NCI-H1436 treated with DMSO at 0.1 percent for 48 hours (cell line): Measurements from ENCODE around the gene TADA3.

Experiments
- DNase-seq: peaks from one replicate; lab custom pipeline; 2025; lab: John Stamatoyannopoulos, UW

TADA3 gene

DNA sequence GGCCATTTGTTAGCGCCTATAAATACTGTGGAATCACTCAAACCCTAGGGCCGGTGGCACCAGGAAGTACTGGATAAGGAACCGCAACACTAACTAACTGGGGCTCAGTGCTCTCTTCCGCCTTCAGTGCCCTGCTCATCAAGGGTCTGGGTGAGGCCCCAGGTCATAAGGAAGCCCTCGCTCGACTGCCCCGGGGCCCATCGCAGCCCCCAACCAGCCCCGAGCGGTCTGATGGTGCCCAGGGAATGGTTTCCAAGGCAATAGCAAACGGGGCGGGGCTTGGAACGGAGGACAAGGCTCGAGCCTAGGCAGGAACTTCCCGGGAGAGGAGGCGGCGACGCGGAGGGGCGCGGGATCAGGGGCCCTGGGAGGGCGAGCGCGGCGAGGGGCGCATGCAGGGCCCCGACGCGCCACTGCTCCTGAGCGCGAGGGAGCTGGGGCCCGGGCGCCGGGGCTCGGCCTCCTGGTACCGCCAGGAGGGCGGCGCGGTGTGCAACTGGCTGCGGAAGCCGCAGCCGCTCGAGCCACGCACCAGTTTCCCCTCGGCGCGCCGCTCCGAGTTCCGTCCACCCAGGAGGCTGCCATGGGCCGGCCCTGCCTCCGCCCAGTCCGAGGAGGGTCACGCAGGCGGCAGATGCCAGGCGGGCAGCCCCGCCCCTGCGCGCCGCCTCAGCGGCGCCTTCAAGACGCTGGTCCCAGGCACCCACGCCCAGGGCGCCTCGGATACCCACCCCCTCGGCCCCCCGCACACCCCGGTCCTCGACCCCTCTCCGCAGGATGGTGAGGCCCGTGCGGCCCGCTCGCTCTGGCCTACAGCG lies 17.6 kb upstream of the TADA3 start, which contains the start of gene TTLL3:
TSS of gene TTLL3 (plus strand) at position 648 of the 818 bp plus-strand sequence. CDS start 400 bp downstream, outside the sequence.
- DNase-seq, result no peak

DNA sequence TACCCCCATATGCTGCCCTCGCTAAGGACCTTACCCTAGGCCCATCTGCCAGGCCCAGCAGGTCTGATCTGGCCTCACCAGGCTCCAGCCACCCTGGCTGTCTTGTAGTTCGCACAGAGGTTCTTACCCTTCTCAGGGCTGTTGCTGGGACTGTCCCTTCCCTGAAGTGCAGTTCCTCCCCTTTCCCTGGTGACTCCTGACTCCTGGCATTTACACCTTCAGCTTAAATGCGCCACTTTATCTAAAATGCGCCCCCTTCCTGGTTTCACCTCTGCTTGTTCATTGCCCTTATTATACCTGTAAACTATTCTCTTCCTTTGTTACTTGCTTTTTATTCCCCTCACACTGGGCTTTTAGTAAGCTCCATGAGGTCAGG lies 17.0 kb upstream of the TADA3 start:
- no peak for DNase-seq

DNA sequence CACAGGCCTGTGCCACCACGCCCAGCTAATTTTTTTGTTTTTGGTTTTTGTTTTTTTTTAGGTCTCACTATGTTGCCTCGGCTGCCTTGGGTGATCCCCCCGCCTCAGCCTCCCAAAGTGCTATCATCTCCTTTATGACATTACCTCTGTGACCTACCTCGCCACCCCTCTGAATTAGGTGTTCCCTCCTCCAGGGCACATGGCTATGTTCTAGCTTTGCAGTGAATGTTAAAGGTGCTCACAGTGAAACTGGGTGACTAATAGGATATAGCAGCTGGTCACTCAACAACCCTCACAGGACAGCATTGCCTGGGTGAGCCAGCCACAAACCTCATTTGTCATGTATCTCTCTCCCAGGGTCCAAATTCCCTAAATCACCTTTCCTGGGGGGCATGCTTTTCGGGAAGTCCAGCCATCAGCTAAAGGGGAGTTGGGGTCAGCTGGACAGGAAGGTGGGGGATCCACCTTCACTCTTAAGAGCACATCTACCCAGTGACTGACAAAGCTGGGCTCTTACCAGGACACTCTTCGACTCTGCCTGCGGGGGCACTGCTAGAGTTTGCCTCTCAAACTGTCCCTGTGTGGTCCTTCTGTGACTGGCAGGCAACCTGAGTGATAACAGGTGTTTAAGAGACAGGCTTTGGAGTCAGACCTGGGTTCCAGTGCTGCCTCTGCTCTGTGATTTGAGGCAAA lies 16.2 kb upstream of the TADA3 start:
- DNase-seq, result no peak

DNA sequence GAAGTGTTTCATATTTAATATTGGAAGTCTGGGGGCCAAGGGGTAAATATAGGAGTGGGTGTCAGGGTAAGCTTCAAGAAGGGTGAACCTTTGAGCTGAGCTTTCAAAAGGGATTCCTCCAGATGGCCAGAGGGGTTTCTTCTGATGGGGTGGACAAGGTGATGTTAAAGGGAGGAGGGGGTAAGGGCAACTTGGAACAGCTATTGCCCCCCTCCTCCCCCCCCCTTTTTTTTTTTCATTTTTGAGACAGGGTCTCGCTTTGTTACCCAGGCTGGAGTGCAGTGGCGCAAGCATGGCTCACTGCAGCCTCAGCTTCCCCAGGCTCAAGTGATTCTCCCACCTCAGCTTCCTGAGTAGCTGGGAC lies 15.7 kb upstream of the TADA3 start:
- no peak for DNase-seq

DNA sequence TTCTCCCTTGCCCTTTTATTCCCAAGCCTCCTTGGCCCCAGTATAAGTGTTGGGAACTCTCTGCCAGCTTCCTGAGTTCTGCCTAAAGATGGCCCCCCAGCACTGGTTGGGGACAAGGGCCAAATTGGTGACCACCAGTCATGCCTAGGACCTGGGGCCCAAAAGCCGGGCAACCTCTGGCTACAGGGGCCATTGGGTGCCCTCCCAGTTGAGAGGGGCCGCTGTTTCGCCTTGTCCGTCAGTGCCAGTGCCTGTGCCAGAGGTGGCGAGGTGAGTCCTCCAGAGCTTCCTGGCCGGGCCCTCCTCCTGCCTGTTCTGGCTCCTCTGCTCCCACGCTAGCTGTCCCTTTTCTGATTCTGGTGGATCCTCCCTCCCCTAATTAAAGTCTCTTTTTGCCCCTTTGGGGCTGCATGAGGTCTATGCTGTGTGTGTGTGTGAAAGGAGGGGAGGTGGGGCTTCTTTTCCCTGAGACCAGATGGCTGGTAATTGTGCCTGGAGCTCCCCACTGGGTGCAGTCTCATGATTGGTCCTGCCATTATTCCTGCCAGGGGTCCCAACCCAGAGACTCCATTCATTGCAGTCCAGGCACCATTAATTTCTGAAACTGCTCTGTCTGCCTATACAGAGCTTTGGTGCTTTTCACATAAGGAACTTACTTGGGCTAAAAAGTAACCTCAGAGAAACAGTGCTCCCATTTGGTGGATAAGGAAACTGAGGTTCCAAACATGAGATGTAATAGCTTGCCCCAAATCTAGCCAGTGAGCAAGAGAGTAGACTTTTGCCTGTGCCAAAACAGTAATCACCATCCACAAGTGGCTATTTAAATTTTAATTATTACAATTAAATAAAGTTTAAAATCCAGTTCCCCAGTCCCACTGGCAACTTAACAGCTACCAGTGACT lies 14.7 kb upstream of the TADA3 start:
- DNase-seq, result no peak

DNA sequence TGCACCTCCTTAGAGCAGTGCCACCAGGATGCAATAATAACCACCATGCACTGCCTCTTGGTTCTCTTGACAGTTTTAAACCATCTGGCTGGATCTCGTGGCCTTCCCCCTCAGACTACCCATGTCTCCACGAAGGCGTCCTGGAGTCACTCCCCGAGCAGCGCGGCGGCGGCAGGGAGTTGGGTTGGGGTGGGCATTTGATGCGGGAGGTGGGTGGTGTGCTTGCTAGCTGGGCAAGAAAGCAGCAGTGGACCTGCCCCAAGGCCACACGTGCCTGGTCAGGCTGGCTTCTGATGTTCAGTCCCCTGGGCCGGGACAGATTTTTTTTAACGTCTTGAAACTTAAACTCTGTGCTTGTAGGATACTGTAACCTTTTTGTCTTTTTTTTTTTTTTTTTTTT lies 13.9 kb upstream of the TADA3 start:
- no peak for DNase-seq

DNA sequence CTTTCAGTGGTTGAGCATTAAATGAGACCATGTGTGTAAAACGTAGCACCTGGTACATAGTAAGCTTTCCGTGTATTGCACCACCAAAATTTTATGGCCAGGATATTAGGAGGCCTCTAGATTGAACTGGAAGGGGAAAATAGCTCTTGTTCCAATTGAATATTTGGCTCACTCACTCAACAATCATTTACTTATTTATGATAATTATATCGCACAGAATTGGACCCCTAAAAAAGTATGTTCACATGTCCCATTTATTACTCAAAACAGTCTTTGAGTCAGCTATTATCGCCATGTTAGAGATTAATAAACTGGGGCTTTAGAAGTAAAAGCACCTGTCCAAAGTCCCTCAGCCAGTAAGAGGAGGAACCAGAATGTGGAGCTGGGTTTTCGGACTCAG lies 12.7 kb upstream of the TADA3 start:
- DNase-seq, result no peak

DNA sequence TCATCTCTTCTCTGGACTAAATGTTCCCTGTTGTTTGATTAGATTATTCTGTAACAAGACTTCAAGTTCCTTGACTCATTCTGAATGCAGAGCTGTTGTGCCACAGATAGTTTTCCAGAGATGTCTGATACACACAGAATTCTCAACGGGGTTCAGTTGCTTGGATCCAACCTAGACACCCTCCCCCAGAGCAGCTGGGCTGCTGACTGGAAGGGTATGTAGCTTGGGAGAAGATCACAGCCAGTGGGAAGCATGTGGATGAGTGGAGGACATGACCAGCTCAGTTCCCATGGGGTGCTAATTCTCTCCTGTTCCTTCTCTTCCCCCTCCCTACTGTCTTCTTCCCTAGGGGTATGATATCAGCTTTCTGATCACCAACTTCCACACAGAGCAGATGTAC lies 11.2 kb upstream of the TADA3 start:
- no peak for DNase-seq

DNA sequence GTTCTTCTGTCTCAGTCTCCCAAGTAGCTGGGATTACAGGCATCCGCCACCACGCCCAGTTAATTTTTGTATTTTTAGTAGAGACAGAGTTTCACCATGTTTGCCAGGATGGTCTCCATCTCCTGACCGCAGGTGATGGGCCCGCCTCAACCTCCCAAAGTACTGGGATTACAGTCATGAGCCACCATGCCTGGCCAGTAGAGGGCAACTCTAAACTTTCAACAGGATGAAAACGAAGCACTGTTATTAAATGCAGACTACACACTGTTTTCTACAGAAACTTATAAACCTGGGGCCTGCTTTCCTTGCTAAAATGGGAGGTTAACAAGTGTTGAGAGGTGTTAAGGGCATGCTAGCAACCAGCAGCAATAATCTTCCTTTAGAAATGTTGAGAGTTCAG lies 8.3 kb upstream of the TADA3 start:
- no peak for DNase-seq

DNA sequence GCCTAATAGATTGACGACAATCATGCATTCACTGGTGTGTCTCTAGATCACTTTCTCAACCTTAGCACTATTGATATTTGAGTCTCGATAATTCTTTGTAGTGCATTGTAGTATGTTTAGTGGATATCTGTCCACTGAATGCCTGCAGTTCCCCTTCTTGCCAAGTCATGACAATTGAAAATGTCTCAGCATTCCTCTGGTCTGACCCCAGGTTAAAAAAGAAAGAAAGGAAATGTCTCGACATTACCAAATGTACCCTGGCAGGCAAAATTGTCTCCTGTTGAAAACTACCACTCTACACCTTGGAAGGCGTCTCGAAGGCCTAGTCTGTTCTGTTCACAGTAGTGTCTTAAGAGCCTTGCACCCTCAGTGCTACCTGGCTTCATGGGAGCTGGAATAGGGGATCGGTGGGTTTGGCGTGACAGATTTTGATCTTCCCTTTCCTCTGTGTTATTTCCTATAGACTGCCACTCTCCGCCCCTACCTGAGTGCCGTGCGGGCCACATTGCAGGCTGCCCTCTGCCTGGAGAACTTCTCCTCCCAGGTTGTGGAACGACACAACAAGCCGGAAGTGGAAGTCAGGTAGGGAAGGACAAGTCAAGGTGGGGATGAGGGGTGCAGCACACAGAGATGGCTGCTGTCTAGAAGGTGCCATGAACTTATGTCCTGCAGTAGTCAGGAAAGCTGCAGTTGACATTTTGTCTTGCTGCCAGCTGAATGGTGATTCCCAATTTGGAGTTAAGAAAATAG lies 5.1 kb upstream of the TADA3 start:
- DNase-seq, result no peak

DNA sequence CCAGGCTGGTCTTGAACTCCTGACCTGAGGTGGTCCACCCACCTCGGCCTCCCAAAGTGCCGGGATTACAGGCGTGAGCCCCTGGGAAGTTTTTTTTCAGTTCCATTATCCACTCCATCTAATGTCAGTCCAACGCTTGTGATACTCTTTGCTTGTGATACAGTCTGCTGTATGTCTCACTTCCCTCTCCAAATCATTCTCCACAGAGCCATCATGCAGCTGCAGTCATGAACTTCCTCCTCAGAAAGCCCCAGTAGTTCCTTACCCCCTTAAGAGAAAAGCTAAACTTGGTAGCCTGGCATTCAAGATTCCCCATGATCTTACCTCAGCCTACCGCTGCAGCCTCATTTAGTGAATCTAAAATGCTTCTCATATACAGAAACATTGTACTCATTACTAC lies 2.9 kb upstream of the TADA3 start:
- DNase-seq, result no peak

DNA sequence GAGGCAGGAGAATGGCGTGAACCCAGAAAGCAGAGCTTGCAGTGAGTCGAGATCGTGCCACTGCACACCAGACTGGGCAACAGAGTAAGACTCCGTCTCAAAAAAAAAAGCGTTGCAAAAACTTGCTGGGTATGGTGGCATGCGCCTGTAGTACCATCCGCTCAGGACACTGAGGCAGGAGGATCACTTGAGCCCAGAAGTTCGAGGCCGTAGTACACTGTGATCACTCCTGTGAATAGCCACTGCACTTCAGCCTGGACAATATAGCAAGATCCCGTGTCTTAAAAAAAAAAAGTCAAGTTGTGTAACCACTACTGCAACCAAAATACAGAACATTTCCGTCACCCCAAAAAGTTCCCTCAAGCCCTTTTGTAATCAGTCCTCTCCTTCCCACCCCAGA lies 2.1 kb upstream of the TADA3 start:
- no peak for DNase-seq

DNA sequence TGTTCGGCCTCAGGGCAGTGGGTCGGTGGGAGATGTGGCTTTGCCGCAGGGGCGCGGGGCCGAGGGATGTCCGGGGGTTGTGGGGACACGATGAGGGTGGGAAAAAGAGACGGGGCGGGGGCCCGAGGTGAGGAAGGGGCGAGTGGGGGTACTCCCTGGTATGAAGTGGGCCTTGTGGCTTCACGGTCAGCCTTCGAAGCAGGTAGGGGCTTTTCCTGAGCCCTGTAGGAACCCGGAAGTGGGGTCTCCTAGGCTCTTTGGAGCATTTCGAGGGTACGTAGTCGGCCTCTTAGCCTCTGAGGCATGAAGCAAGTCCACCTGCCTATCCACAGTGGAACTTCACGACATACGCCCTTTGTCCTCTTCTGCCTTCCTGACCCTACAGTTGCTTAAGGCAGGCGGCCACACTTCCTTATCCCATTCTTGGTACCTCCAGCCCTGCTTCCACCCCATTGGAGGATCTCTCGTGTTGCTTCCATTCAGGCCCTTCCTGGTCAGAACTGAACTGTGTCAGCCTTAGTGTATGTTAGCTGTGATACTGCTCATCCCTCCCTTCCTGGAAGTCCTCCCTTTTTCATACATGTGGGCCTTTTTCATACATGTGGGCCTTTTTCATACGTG lies 998 bp upstream of the TADA3 start:
- DNase-seq, result no peak

DNA sequence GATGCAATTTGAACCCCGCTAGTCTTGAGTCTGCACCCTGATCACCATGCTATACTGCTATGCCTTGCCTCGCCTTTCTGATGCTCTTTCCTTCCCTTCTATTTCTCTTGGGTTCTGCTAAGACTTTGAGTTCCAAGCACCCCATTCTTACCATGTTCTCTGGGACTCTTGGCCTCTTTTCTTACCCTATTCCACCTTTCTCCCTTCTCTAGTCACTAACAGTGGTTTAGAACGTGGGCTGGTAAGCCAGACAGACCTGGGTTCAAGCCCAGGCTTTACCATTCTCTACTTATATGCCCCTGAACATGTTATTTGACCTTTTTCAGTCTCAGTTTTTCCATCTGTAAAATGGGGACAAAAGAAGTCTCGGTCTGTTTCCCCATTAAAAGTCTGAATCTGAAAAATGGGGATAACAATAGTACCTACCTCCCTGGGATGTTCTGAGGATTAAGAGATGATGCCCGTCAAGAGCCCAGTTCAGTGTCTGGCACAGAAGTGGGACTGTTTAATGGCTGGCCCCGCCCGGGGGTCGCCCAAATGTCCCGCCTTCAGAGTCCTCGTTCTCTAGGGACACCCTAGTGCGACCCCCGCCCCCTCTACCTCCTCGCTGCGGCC lies 376 bp downstream of the TADA3 start:
- no peak for DNase-seq

DNA sequence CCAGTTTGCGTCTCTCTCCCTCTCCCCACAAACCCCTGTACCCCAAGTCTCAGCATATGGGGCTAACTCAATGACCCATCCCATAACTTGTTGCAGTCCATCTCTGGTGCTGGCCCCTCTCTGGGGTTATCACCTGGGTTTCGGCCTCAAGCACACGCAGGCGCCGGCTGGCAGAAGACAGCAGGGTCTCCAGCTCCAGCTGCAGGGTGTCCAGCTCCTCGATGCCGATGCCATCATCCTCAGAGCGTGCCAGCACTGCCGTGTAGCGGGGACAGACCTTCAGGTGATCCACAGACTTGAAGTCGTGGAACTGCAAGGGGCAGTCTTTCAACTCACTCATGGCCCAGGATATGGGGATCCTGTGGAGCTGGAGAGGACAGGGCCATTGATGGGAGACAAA lies 1.1 kb downstream of the TADA3 start:
- no peak for DNase-seq

DNA sequence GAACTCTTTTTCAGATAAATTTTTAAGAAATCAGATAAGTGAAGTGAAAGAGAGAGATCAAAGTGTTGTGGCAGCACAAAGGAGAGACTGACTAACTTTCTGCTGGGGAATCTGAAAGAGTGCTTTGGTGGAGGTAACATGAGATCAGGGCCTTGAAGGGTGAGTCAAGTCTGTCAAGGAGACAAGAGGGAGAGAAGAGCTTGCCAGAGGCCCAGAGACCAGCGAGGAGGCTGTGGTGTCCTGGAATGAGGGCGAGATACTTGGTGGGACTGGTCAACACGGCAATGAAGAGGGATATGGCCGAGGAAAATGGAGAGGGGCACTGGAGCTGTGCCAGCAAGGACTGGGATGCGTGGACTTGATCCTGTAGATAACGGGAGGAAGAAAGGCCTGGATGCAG lies 4.6 kb downstream of the TADA3 start:
- no peak for DNase-seq

DNA sequence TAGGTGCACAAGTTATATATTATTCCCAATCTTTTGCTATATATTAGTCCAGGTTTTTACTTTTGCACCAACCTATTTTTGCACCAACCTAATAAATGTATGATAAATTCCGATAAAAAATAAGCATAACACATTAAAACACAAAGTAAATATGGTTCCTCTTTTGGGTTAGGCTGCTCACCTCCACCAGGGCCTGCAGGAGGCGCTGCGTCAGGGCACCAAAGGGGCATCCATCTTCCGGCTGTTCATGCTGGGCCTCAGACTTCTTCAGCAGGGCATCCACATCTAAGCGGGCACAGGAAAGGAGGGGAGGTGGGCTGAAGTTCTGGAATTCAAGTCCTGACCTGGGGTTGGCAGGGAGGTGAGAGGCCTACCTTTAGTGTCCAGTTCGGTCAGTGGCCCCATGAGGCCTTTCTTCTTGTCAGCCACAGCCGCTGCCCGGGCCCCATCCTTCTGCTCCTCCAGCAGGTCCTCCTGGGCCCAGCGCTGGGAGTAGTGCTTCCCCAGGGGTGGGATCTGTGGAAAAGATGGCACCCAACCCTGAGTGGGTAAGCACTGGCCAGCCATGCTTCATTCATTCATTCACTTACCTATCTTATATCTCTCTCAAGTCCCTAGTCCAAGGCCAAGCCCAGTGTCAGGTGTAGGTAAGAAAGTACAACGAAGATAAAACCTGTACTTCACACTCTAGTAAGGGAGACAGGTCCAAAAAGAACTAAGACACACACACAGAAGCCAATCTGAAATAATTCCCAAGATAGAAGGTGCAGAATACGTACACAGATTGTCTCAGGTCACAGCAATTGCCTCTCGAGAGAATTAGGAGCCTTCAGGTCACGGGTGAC lies 5.2 kb downstream of the TADA3 start:
- no peak for DNase-seq

DNA sequence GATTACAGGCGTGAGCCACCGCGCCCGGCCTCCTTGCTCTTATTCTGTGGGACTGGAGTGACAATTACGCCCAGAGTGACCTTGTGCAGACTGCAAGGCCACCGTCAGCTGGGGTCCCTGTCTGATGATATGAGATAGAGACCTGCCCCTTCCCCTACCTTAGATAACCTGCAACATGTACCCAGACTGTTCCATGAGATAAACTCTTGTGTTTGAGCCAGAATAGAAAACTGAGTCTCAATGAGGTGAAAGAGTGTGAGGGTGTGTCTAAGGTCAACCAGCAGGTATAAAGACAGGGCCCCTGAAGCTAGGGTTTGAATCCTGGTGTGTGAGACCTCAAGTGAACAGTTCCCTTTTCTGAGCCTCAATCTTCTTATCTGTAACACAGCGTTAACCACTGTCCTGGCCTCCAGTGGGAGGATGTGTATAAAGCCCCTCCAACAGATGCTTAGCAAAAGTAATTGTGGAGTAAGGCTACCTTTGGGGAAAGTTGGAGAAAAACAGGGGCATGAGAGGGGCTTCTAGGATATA lies 6.0 kb downstream of the TADA3 start:
- no peak for DNase-seq

DNA sequence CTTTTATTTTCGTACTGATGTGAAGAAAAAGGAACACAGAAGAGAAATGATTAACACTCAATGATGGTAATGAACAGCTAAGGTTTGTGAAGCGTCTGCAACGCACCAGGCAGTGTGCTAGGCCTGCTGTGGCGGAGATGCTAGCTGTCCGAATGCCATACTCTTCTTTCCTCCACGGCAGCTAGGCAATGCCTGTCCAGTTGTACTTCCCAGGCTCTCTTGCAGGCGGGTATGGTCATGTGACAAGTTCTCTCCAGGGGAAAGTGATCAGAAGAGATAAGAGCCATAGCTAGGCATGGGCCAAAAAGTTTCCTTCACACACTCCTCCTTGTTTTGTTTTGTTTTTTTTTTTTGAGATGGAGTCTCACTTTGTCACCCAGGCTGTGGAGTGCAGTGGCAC lies 6.7 kb downstream of the TADA3 start:
- no peak for DNase-seq

DNA sequence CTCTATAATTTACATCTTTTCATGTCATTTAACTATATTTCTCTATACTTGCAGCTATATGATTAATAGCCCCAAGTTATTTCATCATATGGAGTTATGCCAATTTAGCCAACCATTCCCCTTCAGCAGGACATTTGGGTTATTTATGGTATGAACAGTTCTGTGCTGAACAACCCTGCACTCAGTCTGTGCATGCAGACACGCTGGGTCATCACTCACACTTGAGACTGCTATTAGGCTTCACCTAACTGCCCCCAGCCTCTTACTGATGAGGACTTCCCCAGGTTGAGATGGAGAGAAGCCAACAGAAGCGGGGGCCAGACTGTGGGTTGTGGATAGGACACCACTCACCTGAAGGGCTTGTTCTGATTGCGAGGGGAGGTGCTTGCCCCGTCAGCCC lies 7.3 kb downstream of the TADA3 start:
- DNase-seq, result no peak
